HEK293T (cell line): ENCODE measurements around the gene FOXL2.

Experiments
- CTCF ChIA-PET: fragments of 350-600 bp; formaldehyde crosslinking; extraction: SDS; loops from one replicate; lab custom pipeline; 2021; ENCODE audit warnings: antibody characterized with exemption, inconsistent platforms; lab: Yijun Ruan, JAX
- POLR2A ChIA-PET: fragments of 350-600 bp; formaldehyde crosslinking; extraction: SDS; loops from one replicate; lab custom pipeline; 2020; ENCODE audit warnings: antibody characterized with exemption, inconsistent platforms; lab: Yijun Ruan, JAX
- DNase-seq: peaks from one replicate; pipeline ENCODE4 v3.0.0; 2012; ENCODE audit warnings: mixed read lengths; ENCODE audit errors: extremely low spot score
- ARNT ChIP-seq: fragments of 450-650 bp; IDR thresholded peaks from 2 replicates; pipeline ENCODE4 v1.6.1; 2017; ENCODE audit warnings: mild to moderate bottlenecking
- BHLHE40 ChIP-seq: fragments of 450-650 bp; IDR thresholded peaks from 2 replicates; pipeline ENCODE4 v1.6.1; 2016; ENCODE audit warnings: mild to moderate bottlenecking, moderate library complexity, borderline replicate concordance
- CTBP1 ChIP-seq: fragments of 450-650 bp; IDR thresholded peaks from 2 replicates; pipeline ENCODE4 v1.6.1; 2016; ENCODE audit warnings: borderline replicate concordance
- ELF4 ChIP-seq: fragments of 450-650 bp; IDR thresholded peaks from 2 replicates; pipeline ENCODE4 v1.6.1; 2017; ENCODE audit warnings: antibody characterized with exemption
- FOXA1 ChIP-seq: fragments of 450-650 bp; IDR thresholded peaks from 2 replicates; pipeline ENCODE4 v1.6.1; 2016; ENCODE audit warnings: mild to moderate bottlenecking
- FOXK2 ChIP-seq: fragments of 450-650 bp; IDR thresholded peaks from 2 replicates; pipeline ENCODE4 v1.6.1; 2016; ENCODE audit warnings: mild to moderate bottlenecking
- FOXM1 ChIP-seq: fragments of 450-650 bp; IDR thresholded peaks from 2 replicates; pipeline ENCODE4 v1.6.1; 2017; ENCODE audit warnings: mild to moderate bottlenecking, borderline replicate concordance
- HDGF ChIP-seq: fragments of 450-650 bp; IDR thresholded peaks from 2 replicates; pipeline ENCODE4 v1.6.1; 2017; ENCODE audit warnings: antibody characterized with exemption, borderline replicate concordance
- L3MBTL2 ChIP-seq: fragments of 450-650 bp; conservative IDR thresholded peaks from 2 replicates; pipeline ENCODE4 v1.6.1; 2016; ENCODE audit warnings: mild to moderate bottlenecking
- LEF1 ChIP-seq: fragments of 450-650 bp; IDR thresholded peaks from 2 replicates; pipeline ENCODE4 v1.6.1; 2017; ENCODE audit warnings: mild to moderate bottlenecking, borderline replicate concordance
- NFRKB ChIP-seq: fragments of 450-650 bp; IDR thresholded peaks from 2 replicates; pipeline ENCODE4 v1.6.1; 2016; ENCODE audit warnings: mild to moderate bottlenecking, moderate library complexity
- SP1 ChIP-seq: fragments of 450-650 bp; IDR thresholded peaks from 2 replicates; pipeline ENCODE4 v1.6.1; 2017
- SUZ12 ChIP-seq: fragments of 450-650 bp; IDR thresholded peaks from 2 replicates; pipeline ENCODE4 v1.6.1; 2016; ENCODE audit warnings: mild to moderate bottlenecking
- TARDBP ChIP-seq: fragments of 450-650 bp; IDR thresholded peaks from 2 replicates; pipeline ENCODE4 v1.6.1; 2016
- ZNF384 ChIP-seq: fragments of 450-650 bp; IDR thresholded peaks from 2 replicates; pipeline ENCODE4 v1.6.1; 2016
- TF ChIP-seq, protein P1 (sequence below): fragments of 450-650 bp; IDR thresholded peaks from 2 replicates; pipeline ENCODE4 v1.6.1; 2016

Gene FOXL2

DNA sequence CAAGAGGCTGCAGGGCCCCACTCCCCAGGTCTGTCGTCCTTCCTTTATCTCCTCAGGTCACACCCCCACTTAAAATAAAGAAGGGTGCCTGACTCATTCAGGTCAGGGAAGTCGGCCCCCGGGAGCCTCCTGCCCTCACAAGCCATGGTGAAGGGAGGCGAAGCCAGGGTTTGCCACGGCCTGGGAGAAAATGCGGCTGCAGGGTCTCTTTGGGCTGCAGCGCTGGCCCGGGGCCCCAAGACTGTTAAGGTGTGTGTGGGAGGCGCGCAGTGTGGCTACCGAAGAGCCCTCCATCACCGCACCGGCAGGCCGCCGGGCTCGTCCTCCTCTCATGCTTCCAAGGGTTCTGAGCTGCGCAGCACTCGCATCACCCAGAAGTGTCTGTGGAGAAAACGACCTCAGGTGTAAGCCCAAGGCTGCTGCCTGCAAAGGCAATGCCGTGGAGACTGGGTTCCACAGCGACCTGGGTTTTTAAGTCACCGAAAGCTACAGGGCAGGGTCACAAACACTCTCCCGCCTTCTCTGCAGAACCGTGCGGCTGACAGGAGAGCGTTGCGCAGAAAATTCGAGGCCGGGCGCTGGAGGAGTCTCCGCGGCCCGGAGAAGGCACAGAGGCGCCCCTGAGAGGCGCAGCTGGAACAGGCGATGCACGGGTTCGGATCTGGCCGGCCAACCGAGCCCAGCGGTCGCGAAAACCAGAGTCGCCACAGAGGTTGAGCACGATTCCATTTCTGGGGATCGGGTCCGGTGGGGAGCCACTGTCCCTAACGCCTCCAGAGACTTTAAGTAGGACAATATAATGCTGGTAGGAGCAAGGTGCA, 8.7 kb downstream of the FOXL2 start:
- ChIA-PET POLR2A (no interaction called here), CTCF (no interaction called here)
- DNase-seq = no peak
- TF ChIP-seq, protein P1, sequence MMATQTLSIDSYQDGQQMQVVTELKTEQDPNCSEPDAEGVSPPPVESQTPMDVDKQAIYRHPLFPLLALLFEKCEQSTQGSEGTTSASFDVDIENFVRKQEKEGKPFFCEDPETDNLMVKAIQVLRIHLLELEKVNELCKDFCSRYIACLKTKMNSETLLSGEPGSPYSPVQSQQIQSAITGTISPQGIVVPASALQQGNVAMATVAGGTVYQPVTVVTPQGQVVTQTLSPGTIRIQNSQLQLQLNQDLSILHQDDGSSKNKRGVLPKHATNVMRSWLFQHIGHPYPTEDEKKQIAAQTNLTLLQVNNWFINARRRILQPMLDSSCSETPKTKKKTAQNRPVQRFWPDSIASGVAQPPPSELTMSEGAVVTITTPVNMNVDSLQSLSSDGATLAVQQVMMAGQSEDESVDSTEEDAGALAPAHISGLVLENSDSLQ = no peak
- TF ChIP-seq ZNF384 = no peak
- TF ChIP-seq L3MBTL2 = no peak
- TF ChIP-seq SP1 = no peak
- TF ChIP-seq NFRKB = no peak
- no peak for TF ChIP-seq FOXM1
- no peak for TF ChIP-seq TARDBP
- TF ChIP-seq FOXK2 = no peak
- no peak for TF ChIP-seq BHLHE40
- TF ChIP-seq ELF4 = no peak

DNA sequence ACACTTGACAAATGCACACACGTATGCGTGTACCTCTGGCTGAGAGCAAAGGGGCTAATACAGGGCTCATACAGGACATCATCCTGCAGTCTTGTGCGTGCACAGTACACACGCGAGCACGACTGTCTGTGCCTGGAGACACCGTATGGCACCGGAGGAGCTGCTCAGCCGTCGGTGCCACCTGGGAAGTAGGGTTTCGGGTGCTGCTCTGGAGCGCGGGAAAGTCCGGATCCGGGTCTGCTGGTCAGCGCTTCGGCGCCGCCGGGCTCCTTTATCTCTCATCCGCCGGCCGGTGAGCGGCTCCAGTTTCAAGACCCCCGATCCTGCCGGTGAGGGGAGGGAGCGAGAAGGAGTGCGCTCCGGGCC, 9.3 kb downstream of the FOXL2 start:
- CTCF ChIA-PET = no interaction called here
- POLR2A ChIA-PET = no interaction called here

DNA sequence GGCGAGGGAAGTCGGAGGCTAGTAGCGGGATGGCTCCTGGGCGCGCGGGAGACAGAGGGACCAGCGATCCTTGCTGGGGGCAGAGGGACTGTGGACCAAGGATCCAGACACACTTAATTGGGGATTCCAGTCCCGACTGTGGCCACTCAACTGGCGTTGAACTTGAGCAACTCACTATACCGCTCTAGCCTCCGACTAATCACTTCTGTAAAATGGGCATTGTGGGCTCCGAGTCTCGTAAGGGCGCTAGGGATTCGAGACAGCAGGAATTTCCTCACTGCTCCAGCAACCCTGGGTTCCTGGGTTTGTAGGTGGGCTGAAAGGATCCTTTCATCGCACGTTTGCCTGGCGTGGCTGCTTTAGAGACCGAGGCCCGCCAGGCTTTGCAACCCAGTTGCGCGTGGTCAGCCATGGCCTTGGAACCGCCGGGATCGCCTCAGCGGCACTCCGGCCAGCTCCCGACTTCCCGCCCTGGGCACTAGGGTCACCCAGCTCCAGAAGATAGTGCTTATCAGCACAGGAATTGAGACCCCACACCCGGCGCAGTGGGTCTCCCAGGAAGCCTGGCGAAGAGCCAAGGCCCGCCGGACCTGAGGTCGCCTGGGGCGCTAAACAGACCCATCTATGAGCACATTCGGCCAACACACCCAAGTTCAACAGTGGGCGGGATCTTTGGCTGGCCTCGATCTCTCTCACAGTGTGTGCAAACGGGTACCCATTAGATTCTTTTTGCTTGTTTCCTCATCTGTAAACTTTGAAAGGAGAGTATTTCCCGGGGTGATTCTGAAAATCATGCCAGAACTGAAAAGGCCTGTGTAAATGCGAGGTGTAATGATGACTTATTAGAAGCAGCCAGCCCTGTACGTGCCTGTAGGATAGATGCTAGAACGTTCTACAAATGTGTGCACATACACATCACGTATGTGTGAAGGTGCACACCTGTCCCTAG, 9.9 kb downstream of the FOXL2 start:
- no peak for DNase-seq
- ChIA-PET CTCF (interaction anchor here (0.6 to 1.8 kb wide), 12 partner anchors 8 to 520 kb away, joined by 3 to 12 read pairs (median 4); partner anchors contain the start of genes FOXL2 and FOXL2NB), POLR2A (interaction anchor here (0.9 to 1.5 kb wide), 11 partner anchors 10 to 452 kb away, joined by 3 to 7 read pairs (median 4); partner anchors contain the start of gene COPB2)
- no peak for TF ChIP-seq CTBP1

More for the DNA sequence above, 9.3 kb downstream of the FOXL2 start:
- TF ChIP-seq ZNF384 (no peak), SP1 (no peak), TARDBP (no peak), HDGF (no peak), ARNT (no peak), ELF4 (no peak), BHLHE40 (no peak), FOXK2 (no peak), L3MBTL2 (no peak), NFRKB (no peak), LEF1 (no peak)
- DNase-seq = no peak

DNA sequence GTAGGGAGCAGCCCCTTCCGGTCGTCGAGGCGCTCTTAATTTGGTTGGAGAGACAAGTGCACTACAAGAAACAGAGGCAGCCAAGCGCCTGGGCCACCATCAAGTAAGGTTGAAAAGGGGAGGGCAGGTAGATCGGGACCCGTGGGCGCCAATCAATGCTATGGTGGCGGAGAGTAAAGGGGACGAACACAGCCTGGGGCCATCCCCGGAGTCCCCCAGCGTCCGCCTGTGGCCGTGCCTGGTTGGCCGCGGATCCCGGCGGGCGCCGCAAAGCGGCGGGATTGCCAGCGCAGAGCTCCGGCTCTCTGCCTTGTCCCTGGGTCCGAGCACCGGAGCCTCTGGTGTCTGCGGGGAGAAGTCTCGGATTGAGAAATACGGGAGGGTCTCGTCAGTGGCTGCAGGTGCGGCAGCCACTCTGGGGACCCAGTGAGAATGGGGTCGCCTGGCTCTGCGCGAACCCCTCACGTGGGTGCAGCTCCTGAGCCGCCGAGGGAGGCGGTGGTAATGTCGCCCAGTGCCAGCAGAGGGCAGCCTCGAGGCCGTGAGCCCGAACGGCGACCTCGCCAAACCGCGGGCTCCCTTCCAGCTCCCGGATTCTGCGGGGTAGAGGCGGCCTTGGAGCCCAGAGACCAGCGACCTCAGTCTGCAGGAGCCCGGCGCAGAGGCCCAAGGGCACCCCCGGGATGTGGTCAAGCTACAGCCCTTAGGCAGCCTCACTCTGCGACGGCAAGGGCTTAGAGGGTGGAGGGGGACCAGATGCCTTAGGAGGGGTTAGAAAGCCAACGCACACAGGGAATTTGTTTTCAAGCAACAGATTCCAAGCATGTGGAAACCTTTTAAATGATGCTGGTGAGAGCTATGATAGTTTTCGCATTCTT, 10.8 kb downstream of the FOXL2 start:
- peak; percentile 87 for DNase-seq
- CTCF ChIA-PET = interaction anchor here (0.6 to 1.8 kb wide), 25 partner anchors 9 to 583 kb away, joined by 3 to 12 read pairs (median 4); partner anchors contain the start of genes CEP70, FOXL2 and FOXL2NB
- TF ChIP-seq L3MBTL2 (peak; percentile 80), FOXA1 (no peak), NFRKB (no peak), FOXM1 (no peak), ELF4 (no peak)
- POLR2A ChIA-PET = interaction anchor here (0.6 to 1.5 kb wide), 16 partner anchors 9 to 762 kb away, joined by 3 to 7 read pairs (median 3); partner anchors contain the start of genes COPB2 and DBR1

DNA sequence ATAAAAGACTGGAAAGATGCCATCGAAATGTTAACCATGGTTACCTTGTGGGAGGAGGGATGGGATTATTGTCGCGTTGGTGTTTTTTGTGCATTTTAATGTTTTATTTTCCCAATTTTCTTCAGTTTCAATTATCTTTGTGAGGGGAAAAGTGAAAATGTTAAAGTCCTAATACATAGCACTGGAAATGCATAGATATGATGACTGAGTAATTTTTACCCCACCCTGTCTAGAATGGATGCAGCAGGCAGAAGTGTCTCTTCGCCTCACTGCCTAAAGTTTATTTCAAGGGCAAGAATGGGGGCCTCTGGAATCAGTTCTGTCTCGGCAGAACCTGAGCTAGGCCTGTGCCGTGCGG, 11.5 kb downstream of the FOXL2 start:
- POLR2A ChIA-PET = interaction anchor here (0.6 to 1.5 kb wide), 12 partner anchors 9 to 761 kb away, joined by 3 to 7 read pairs (median 4); partner anchors contain the start of genes COPB2 and DBR1
- DNase-seq = no peak
- CTCF ChIA-PET = interaction anchor here (0.6 to 1.8 kb wide), 22 partner anchors 8 to 518 kb away, joined by 3 to 12 read pairs (median 4); partner anchors contain the start of genes CEP70, FOXL2 and FOXL2NB
- TF ChIP-seq TARDBP (no peak), SUZ12 (no peak), FOXK2 (no peak), ARNT (no peak), ZNF384 (no peak), FOXA1 (no peak), L3MBTL2 (no peak), CTBP1 (no peak), HDGF (no peak), BHLHE40 (no peak), SP1 (no peak), ELF4 (no peak), FOXM1 (no peak), LEF1 (no peak), NFRKB (no peak)
- TF ChIP-seq, protein P1 = no peak
